Nephron progenitor cell (in vitro differentiated cells): ENCODE data around the gene HHLA2.

Experiments used
- DNase-seq: peaks from one replicate; pipeline ENCODE4 v3.0.0; 2021
- H3K27ac Mint-ChIP-seq: 2 replicates; pipeline ENCODE4 v1.8.0; 2021; ENCODE audit warnings: mild to moderate bottlenecking, moderate library complexity, mixed read lengths
- H3K27me3 Mint-ChIP-seq: 2 replicates; pipeline ENCODE4 v1.8.0; 2021; ENCODE audit warnings: mild to moderate bottlenecking, low read depth, mixed read lengths; ENCODE audit not compliant: poor library complexity
- H3K36me3 Mint-ChIP-seq: 2 replicates; pipeline ENCODE4 v1.8.0; 2021; ENCODE audit warnings: low read depth, mixed read lengths
- H3K4me1 Mint-ChIP-seq: 2 replicates; pipeline ENCODE4 v1.8.0; 2021; ENCODE audit warnings: mixed read lengths
- H3K4me3 Mint-ChIP-seq: 2 replicates; pipeline ENCODE4 v1.8.0; 2021; ENCODE audit warnings: mild to moderate bottlenecking, moderate library complexity, mixed read lengths
- H3K9me3 Mint-ChIP-seq: 2 replicates; pipeline ENCODE4 v1.8.0; 2021; ENCODE audit warnings: mild to moderate bottlenecking, moderate library complexity, mixed read lengths
- CTCF ChIP-seq: fragments of 200-600 bp; sonication (generic); IDR thresholded peaks from 2 replicates; pipeline ENCODE4 v1.5.0; 2021; ENCODE audit warnings: antibody characterized with exemption

Gene HHLA2

GRCh38 chr3:108408883-108409799 lies 112.8 kb downstream of the HHLA2 start:
- peaks cover 11% of the 10 kb centered on the region for H3K9me3 Mint-ChIP-seq
- TF ChIP-seq CTCF: no peak
- H3K4me3 Mint-ChIP-seq: no peak overlapping the region
- H3K36me3 Mint-ChIP-seq: peaks cover 4% of the 10 kb centered on the region
- H3K4me1 Mint-ChIP-seq: peaks cover 7% of the 10 kb centered on the region
- H3K27me3 Mint-ChIP-seq: no peaks in the 10 kb centered on the region
- H3K27ac Mint-ChIP-seq: no peak overlapping the region
- DNase-seq: no peak

GRCh38 chr3:108409800-108410178 lies 113.4 kb downstream of the HHLA2 start:
- H3K27me3 Mint-ChIP-seq: no peaks in the 10 kb centered on the region
- H3K4me1 Mint-ChIP-seq: peaks cover under 1% of the 10 kb centered on the region
- no peak for DNase-seq
- H3K36me3 Mint-ChIP-seq: peaks cover 4% of the 10 kb centered on the region
- H3K27ac Mint-ChIP-seq: no peak overlapping the region
- peaks cover 11% of the 10 kb centered on the region for H3K9me3 Mint-ChIP-seq
- TF ChIP-seq CTCF: no peak
- no peak overlapping the region for H3K4me3 Mint-ChIP-seq

- H3K4me3 Mint-ChIP-seq: no peak overlapping the region
- H3K9me3 Mint-ChIP-seq: peaks cover 11% of the 10 kb centered on the region
- no peaks in the 10 kb centered on the region for H3K4me1 Mint-ChIP-seq
- H3K36me3 Mint-ChIP-seq: peaks cover 4% of the 10 kb centered on the region
- no peaks in the 10 kb centered on the region for H3K27me3 Mint-ChIP-seq
- H3K27ac Mint-ChIP-seq: no peak overlapping the region
- no peak for TF ChIP-seq CTCF
- no peak for DNase-seq
Observed at GRCh38 chr3:108410531-108410984, 114.2 kb downstream of the HHLA2 start.

GRCh38 chr3:108412121-108412750 lies 115.9 kb downstream of the HHLA2 start:
- Mint-ChIP-seq H3K4me3 (no peak overlapping the region), H3K4me1 (no peaks in the 10 kb centered on the region), H3K27me3 (no peaks in the 10 kb centered on the region), H3K27ac (no peak overlapping the region), H3K36me3 (peaks cover 4% of the 10 kb centered on the region), H3K9me3 (peaks cover 11% of the 10 kb centered on the region)
- no peak for TF ChIP-seq CTCF
- no peak for DNase-seq

- Mint-ChIP-seq H3K36me3 (peaks cover 4% of the 10 kb centered on the region), H3K4me3 (no peak overlapping the region), H3K27ac (peak overlapping the region; percentile 41), H3K4me1 (no peaks in the 10 kb centered on the region), H3K27me3 (no peaks in the 10 kb centered on the region), H3K9me3 (peaks cover 11% of the 10 kb centered on the region)
- TF ChIP-seq CTCF: no peak
- DNase-seq: no peak
Observed at GRCh38 chr3:108414007-108414406, 117.7 kb downstream of the HHLA2 start.
